BLaER1 (cell line): Measurements from ENCODE around the gene SCEL.
A peak's percentile ranks its signal among the peaks of the same experiment; 100 is the strongest.

Experiments used
- H3K27ac ChIP-seq: shearing (Covaris generic); formaldehyde crosslinking; 2 replicates; pipeline ENCODE4 v1.8.1; 2022
- H3K27me3 ChIP-seq: shearing (Covaris generic); formaldehyde crosslinking; 2 replicates; pipeline ENCODE4 v1.8.1; 2022
- H3K36me3 ChIP-seq: shearing (Covaris generic); formaldehyde crosslinking; 2 replicates; pipeline ENCODE4 v1.8.1; 2022
- H3K4me1 ChIP-seq: shearing (Covaris generic); formaldehyde crosslinking; 2 replicates; pipeline ENCODE4 v1.8.1; 2022
- H3K4me2 ChIP-seq: shearing (Covaris generic); formaldehyde crosslinking; 2 replicates; pipeline ENCODE4 v1.8.1; 2022
- H3K4me3 ChIP-seq: shearing (Covaris generic); formaldehyde crosslinking; 2 replicates; pipeline ENCODE4 v1.8.1; 2022
- H3K9ac ChIP-seq: shearing (Covaris generic); formaldehyde crosslinking; 2 replicates; pipeline ENCODE4 v1.8.1; 2022
- H3K9me3 ChIP-seq: shearing (Covaris generic); formaldehyde crosslinking; 2 replicates; pipeline ENCODE4 v1.8.1; 2022
- H4K20me1 ChIP-seq: shearing (Covaris generic); formaldehyde crosslinking; 2 replicates; pipeline ENCODE4 v1.8.1; 2022
- Cebpa-rat ChIP-seq: shearing (Covaris generic); IDR thresholded peaks from 2 replicates; pipeline ENCODE4 v1.8.1; 2022

The SCEL gene

DNA sequence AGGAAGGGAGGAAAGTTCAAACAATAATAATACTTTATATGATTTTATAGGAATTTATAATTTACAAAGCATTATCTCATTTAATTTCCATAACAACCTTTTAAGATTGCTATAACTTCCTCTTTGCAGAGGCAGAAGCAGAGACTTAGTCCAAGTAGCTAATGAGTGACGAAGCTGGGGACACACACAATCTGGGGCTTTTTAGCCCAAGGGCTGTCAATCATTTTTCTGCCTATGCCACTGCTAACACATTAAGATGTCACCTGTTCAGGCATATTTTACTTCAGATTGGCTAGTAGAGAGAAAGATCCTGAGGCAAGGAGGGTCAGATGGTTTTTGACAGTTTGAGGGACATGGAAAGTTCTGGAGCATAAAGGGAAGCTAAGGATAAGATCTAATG lies 12.6 kb downstream of the SCEL start:
- no peaks in the 10 kb centered on the region for H3K27me3 ChIP-seq
- no peak for TF ChIP-seq Cebpa-rat
- H3K4me3 ChIP-seq, result no peak overlapping the region
- peaks cover 8% of the 10 kb centered on the region; the same call in 1 of the 2 replicates for H3K4me1 ChIP-seq
- no peaks in the 10 kb centered on the region for H3K36me3 ChIP-seq
- no peaks in the 10 kb centered on the region for H4K20me1 ChIP-seq
- no peak overlapping the region for H3K9ac ChIP-seq
- no peaks in the 10 kb centered on the region for H3K9me3 ChIP-seq
- no peak overlapping the region for H3K4me2 ChIP-seq
- no peak overlapping the region for H3K27ac ChIP-seq

DNA sequence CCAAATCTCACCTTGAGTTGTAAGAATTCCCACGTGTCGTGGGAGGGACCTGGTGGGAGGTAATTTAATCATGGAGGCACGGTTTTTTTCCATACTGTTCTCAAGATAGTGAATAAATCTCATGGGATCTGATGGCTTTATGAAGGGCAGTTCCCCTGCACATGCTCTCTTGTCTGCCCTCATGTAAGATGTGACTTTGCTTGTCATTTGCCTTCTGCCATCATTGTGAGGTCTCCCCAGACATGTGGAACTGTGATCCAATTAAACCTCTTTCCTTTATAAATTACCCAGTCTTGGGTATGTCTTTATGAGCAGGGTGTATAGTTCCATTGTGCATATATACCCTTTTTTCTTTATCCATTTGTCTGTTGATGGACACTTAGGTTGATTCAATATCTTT lies 13.1 kb downstream of the SCEL start:
- no peak overlapping the region for H3K27ac ChIP-seq
- no peaks in the 10 kb centered on the region for H3K36me3 ChIP-seq
- no peaks in the 10 kb centered on the region for H3K27me3 ChIP-seq
- no peak overlapping the region for H3K4me2 ChIP-seq
- no peak overlapping the region for H3K9ac ChIP-seq
- no peaks in the 10 kb centered on the region for H4K20me1 ChIP-seq
- no peak for TF ChIP-seq Cebpa-rat
- H3K4me3 ChIP-seq, result no peak overlapping the region
- H3K4me1 ChIP-seq, result peaks cover 8% of the 10 kb centered on the region; the same call in 1 of the 2 replicates
- H3K9me3 ChIP-seq, result no peaks in the 10 kb centered on the region

DNA sequence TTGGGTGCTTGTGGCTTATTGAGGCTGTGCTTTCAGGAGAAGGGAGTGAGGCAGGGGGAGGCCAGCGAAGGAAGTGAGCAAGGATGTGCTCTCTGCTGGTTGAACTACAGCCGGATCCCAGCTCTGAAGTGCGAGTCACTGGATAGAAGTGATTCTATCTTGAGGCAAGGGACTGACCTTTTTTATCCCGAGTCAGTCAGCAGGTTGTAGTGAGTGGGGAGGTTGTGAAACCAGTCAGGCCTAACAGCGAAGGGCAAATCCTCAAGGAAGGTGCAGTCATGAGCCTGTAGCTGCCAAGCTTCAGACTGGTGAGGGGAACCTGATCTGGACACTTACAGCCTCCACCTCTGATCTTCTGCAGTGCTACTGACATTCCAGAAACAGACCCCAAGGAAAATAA lies 18.6 kb downstream of the SCEL start:
- Histone ChIP-seq H3K4me2 (no peak overlapping the region), H3K9me3 (no peaks in the 10 kb centered on the region), H3K36me3 (no peaks in the 10 kb centered on the region), H3K4me3 (no peak overlapping the region), H3K4me1 (peaks cover 23% of the 10 kb centered on the region), H3K27me3 (no peaks in the 10 kb centered on the region), H4K20me1 (no peaks in the 10 kb centered on the region), H3K27ac (no peak overlapping the region), H3K9ac (no peak overlapping the region)
- no peak for TF ChIP-seq Cebpa-rat

DNA sequence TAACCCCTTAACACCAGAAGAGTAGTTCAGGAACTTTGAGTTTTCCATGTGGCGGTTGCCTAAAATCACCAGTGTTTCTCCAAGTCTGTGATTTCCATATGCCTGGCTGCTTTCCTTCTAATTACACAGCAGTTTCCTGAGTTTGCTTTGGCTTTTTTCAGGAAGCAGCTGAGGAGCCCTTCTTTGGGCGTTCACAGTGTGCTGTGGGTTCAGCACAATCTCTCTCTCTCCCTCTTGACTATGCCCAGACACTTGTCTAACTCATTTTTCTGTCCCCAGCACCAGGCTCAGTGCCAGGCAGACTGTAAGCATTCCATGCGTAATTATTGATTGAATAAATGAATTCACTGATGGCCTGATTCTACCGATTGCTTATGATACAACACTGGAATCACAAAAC lies 19.7 kb downstream of the SCEL start:
- H3K9ac ChIP-seq, result no peak overlapping the region
- no peaks in the 10 kb centered on the region for H3K36me3 ChIP-seq
- H3K4me3 ChIP-seq, result no peak overlapping the region
- no peak for TF ChIP-seq Cebpa-rat
- no peaks in the 10 kb centered on the region for H3K9me3 ChIP-seq
- H4K20me1 ChIP-seq, result no peaks in the 10 kb centered on the region
- no peaks in the 10 kb centered on the region for H3K27me3 ChIP-seq
- no peak overlapping the region for H3K27ac ChIP-seq
- H3K4me2 ChIP-seq, result no peak overlapping the region; the same call in 1 of the 2 replicates
- H3K4me1 ChIP-seq, result peaks cover 35% of the 10 kb centered on the region

DNA sequence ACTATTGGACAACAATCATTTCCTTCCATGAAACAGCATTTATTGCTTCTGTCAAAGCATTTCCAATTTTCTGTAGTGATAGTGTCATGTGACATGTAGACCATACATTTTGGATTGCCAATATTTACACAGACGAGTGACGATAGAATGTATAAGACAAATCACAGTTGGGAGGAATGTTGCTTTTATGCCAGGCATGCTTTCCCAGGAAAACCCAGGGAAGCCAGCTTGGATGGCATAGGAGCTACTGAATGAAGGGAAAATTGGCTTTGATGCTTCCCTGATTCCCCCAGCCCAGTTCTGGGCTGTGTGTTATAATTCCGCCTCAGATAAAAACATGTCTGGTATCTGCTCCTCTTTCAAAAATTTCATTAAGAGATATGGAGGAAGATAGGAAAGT lies 22.5 kb downstream of the SCEL start:
- TF ChIP-seq Cebpa-rat, result no peak
- Histone ChIP-seq H3K4me2 (peak overlapping the region; percentile 78), H3K27ac (no peak overlapping the region), H3K4me1 (peaks cover 39% of the 10 kb centered on the region), H4K20me1 (no peaks in the 10 kb centered on the region), H3K4me3 (no peak overlapping the region), H3K36me3 (no peaks in the 10 kb centered on the region), H3K9me3 (no peaks in the 10 kb centered on the region), H3K27me3 (no peaks in the 10 kb centered on the region), H3K9ac (no peak overlapping the region)

DNA sequence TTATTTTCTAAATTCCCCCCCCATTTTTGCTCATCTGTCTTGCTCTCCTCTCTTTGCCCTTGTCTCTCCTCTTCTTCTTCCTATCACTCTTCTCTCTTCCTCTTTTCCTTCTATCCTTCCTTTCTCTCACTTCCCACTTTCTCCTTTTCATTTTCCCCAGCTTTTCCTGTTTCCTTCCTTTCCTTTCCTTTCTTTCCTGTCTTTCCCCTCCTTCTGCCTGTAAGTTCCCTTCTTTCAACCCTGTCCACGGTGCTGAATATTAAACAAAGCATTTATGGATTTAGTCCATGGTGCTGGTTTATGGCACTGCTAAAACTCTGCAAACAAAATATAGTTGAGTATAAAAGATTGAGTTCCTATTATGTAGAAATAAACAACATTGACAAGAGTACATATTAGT lies 27.6 kb downstream of the SCEL start:
- Histone ChIP-seq H3K4me1 (peaks cover 26% of the 10 kb centered on the region), H3K27me3 (no peaks in the 10 kb centered on the region), H3K4me3 (no peak overlapping the region), H4K20me1 (no peaks in the 10 kb centered on the region), H3K4me2 (no peak overlapping the region), H3K27ac (no peak overlapping the region), H3K9me3 (no peaks in the 10 kb centered on the region), H3K9ac (no peak overlapping the region), H3K36me3 (no peaks in the 10 kb centered on the region)
- TF ChIP-seq Cebpa-rat, result no peak

DNA sequence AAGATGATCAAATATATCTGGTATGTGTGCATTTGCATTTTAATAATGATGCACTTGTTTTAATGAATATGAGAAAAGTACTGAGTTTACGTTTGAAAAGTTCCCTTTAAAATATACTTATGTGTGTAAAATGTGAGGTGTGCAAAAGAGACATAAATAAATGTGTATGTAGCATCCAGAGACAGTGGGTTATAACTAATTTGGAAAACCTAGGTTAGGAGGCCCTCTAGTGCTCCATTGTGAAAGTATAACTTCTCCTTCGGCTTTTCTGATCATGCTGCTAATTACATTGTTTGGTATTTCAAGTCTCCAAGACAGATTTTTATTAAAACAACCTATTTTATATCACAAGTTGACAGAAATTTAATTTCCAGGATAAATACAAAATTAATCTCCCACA lies 30.1 kb downstream of the SCEL start:
- no peak overlapping the region for H3K27ac ChIP-seq
- no peak overlapping the region for H3K4me3 ChIP-seq
- H3K9me3 ChIP-seq, result no peaks in the 10 kb centered on the region
- H3K9ac ChIP-seq, result no peak overlapping the region
- no peak for TF ChIP-seq Cebpa-rat
- 0 out of 2 replicates have a peak, but pooled peaks cover under 1% of the 10 kb centered on the region for H3K4me1 ChIP-seq
- no peaks in the 10 kb centered on the region for H3K36me3 ChIP-seq
- no peaks in the 10 kb centered on the region for H4K20me1 ChIP-seq
- no peaks in the 10 kb centered on the region for H3K27me3 ChIP-seq
- H3K4me2 ChIP-seq, result no peak overlapping the region

DNA sequence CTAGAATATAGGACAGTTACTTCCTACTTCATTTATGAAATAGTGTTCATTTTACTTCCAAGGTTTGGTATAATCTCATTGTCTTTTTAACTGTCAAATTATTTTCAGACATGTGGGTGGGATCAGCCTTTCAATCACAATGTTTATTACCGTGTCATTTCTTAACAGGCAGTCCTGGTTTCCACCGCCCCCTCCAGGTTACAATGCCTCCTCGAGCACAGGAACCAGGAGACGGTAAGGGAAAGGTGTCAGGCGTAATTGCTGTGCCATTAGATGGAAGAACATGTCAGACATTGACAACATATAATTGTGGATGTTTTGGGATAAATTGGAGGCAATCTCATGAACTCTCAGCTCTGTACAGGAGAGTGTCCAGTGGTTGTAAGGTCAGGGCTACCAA lies 36.5 kb downstream of the SCEL start:
- no peaks in the 10 kb centered on the region for H3K27me3 ChIP-seq
- no peak for TF ChIP-seq Cebpa-rat
- H3K36me3 ChIP-seq, result no peaks in the 10 kb centered on the region
- no peak overlapping the region for H3K27ac ChIP-seq
- H3K9ac ChIP-seq, result no peak overlapping the region
- H4K20me1 ChIP-seq, result no peaks in the 10 kb centered on the region
- no peaks in the 10 kb centered on the region for H3K9me3 ChIP-seq
- no peak overlapping the region for H3K4me2 ChIP-seq
- no peak overlapping the region for H3K4me3 ChIP-seq
- no peaks in the 10 kb centered on the region for H3K4me1 ChIP-seq

DNA sequence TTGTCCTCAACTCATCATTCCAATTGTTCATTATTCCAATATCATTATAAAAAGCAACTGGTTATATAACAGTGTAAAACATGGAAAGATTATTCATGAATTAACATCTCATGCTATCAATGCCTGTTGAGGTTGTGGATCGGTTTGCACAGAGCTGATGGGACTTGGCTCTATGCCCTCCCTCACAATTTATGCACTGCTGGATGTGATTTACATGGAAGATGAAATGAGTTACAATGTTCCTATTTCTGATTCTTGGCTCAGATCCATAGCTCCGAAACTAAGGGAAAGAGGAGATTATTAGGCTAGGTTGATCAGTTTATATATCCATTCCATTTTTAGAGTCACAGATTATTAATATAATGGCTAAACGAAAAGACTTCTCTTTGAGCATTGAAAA lies 38.6 kb downstream of the SCEL start:
- H3K4me1 ChIP-seq, result no peaks in the 10 kb centered on the region
- no peaks in the 10 kb centered on the region for H3K36me3 ChIP-seq
- no peak overlapping the region for H3K27ac ChIP-seq
- no peak overlapping the region for H3K4me2 ChIP-seq
- no peaks in the 10 kb centered on the region for H3K9me3 ChIP-seq
- no peak for TF ChIP-seq Cebpa-rat
- H3K4me3 ChIP-seq, result no peak overlapping the region
- no peaks in the 10 kb centered on the region for H4K20me1 ChIP-seq
- H3K27me3 ChIP-seq, result no peaks in the 10 kb centered on the region
- H3K9ac ChIP-seq, result no peak overlapping the region

DNA sequence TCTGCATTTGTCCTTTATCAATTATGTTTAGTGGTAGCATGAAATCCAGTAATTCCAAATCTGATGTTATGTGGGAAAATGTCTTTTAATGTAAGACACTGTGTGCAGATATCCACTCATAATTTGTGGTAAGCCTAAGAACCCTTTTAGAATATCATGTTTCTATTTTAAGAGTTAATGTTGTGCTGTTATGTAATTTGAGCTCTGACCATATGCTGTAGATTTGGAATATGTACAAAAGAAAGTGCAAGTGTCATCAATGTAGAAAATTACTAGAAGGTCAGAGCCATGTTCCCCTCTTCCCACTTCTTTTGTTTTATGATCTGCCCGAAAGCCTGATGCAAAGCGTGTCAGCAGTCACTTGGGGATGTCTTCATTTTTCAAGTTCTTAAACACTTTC lies 44.5 kb downstream of the SCEL start:
- H3K27me3 ChIP-seq, result no peaks in the 10 kb centered on the region
- peak overlapping the region; percentile 26 for H3K4me2 ChIP-seq
- H3K27ac ChIP-seq, result no peak overlapping the region
- H3K36me3 ChIP-seq, result no peaks in the 10 kb centered on the region
- H3K4me1 ChIP-seq, result peaks cover 18% of the 10 kb centered on the region
- H3K4me3 ChIP-seq, result no peak overlapping the region
- no peak overlapping the region for H3K9ac ChIP-seq
- H3K9me3 ChIP-seq, result no peaks in the 10 kb centered on the region
- no peak for TF ChIP-seq Cebpa-rat
- no peaks in the 10 kb centered on the region for H4K20me1 ChIP-seq

DNA sequence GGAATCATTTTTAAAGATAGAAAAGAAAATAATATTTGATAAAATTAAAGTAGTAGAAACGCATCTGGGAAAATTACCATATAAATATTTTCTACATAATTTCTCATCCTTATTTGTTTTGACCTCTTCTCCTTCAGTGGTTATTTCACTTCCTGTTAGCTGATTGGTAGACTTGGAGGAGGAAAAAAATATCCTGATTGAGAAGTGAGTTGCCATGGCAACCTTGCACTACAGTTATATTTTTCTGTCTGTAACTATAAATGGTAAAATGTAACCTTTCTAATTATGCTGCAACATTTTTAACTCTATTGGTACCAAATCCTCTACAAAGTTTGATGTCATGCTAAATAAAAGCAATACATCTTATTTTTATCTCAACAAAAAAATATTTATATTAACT lies 45.2 kb downstream of the SCEL start:
- TF ChIP-seq Cebpa-rat, result no peak
- no peaks in the 10 kb centered on the region for H3K36me3 ChIP-seq
- peak overlapping the region; percentile 26 for H3K4me2 ChIP-seq
- no peaks in the 10 kb centered on the region for H3K9me3 ChIP-seq
- no peaks in the 10 kb centered on the region for H4K20me1 ChIP-seq
- H3K4me3 ChIP-seq, result no peak overlapping the region
- H3K9ac ChIP-seq, result no peak overlapping the region
- H3K27ac ChIP-seq, result no peak overlapping the region
- H3K27me3 ChIP-seq, result no peaks in the 10 kb centered on the region
- peaks cover 18% of the 10 kb centered on the region for H3K4me1 ChIP-seq
